Heart left ventricle (tissue), 13 donors: ENCODE results near the gene RSKR.

Source experiments
- POLR2A ChIP-seq, 2 donors: fragments of 450-650 bp; IDR thresholded peaks; one replicate each; pipeline ENCODE4 v1.6.1; 2017; ENCODE audit warnings: antibody characterized with exemption in 2 of 2, mild to moderate bottlenecking in 2 of 2, moderate library complexity in 2 of 2
- TF ChIP-seq, protein P1 (sequence below), 12 donors: fragments of 200-600 bp; sonication (generic) in 4 of 12; IDR thresholded peaks; one replicate each; pipeline versions ENCODE4 v1.5.0 to v1.8.0; 2018 to 2022; ENCODE audit warnings: antibody characterized with exemption in 12 of 12, mild to moderate bottlenecking in 5 of 12
- donor health status: ischemic (EF 13 %, LVEDD 7.1; RV severe dilation, severe dysfunction).
- donor health status: DM: no; HTN: yes; CAD: no.
- donor health status: DM: no; HTN: no; CAD: no.
- donor health status: ischemic (EF 25% LVEDD 6.9; RV normal size, moderate dysfunction).
- donor health status: ischemic (EF 25% LVEDD 5.7; RV mildly dilated, moderate dysfunction).
- donor health status: ischemic (EF 35%, LVEDD 5.7; RV mildly dilated, moderate dysfunction).
- donor health status: nonischemic (EF 11% LVEDD 7.7; RV severe dilation, severe dysfunction).
- donor health status: DM: yes; HTN: yes; CAD: no.
- donor health status: PGD.
- donor health status: ischemic (EF 29% LVEDD 5.4; RV normal size, mild dysfunction).
- donor health status: nonischemic (EF 23%, LVEDD 6.1; RV moderate dilation, normal function).

DNA sequence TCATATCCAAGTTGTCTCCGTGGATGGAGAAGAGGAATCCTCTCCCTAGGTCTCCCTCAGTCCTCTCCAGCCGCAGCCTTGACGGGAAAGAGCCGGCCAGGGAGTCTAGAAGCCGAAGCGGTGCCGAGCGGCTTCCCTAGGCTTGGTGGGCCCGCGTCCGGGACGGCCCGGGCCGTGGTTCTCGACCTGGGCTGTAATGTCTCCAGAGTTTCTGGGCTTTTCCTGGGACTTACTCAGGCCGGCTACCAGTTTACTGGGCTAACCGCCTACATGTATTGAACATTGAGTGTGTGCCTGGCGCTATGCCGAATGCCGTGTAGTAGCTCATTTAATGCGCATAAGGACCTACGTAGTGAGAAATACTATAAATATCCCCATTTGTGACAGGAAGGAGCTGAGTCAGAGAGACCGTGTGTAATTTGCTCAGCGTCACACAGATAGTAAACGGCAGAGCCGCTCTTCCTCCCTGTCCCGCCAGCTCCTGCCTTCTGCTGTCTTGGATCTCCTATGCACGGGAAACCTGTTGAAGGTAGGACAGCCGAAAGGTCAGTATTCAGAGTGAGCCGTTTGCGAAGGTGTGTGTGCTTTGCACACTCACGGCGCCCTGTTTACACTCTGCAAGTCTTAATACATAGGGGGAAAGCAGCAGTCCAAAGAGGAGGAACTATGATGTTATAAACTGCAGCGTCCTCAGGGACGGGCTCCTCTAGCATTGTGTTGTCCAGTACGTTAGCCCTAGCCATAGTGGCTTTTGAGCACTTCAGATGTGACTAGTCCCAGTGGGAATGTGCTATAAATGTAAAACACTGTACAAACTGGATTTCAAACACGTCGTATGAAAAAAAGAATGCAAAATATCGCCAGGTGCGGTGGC is 14.4 kb downstream of the RSKR start:
- no peak for TF ChIP-seq POLR2A (IDR thresholded peaks at IDR 0.05)
- TF ChIP-seq, protein P1, sequence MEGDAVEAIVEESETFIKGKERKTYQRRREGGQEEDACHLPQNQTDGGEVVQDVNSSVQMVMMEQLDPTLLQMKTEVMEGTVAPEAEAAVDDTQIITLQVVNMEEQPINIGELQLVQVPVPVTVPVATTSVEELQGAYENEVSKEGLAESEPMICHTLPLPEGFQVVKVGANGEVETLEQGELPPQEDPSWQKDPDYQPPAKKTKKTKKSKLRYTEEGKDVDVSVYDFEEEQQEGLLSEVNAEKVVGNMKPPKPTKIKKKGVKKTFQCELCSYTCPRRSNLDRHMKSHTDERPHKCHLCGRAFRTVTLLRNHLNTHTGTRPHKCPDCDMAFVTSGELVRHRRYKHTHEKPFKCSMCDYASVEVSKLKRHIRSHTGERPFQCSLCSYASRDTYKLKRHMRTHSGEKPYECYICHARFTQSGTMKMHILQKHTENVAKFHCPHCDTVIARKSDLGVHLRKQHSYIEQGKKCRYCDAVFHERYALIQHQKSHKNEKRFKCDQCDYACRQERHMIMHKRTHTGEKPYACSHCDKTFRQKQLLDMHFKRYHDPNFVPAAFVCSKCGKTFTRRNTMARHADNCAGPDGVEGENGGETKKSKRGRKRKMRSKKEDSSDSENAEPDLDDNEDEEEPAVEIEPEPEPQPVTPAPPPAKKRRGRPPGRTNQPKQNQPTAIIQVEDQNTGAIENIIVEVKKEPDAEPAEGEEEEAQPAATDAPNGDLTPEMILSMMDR (IDR thresholded peaks at IDR 0.05) = no peak
